D341Med (cell line): ENCODE data around the gene ADAMTS8.
A peak's percentile ranks its signal among the peaks of the same experiment; 100 is the strongest.

Source experiments
- DNase-seq: peaks from one replicate; pipeline ENCODE4 v3.0.0; 2012; ENCODE audit warnings: low spot score

Gene ADAMTS8

GRCh38 chr11:130462931-130463330 is 34.5 kb upstream of the ADAMTS8 start:
- DNase-seq: no peak

- DNase-seq: no peak
Measured at GRCh38 chr11:130462101-130462885, 33.9 kb upstream of the ADAMTS8 start.

- DNase-seq: no peak
Measured at GRCh38 chr11:130459521-130459920, 31.1 kb upstream of the ADAMTS8 start.

GRCh38 chr11:130458410-130458729 is 30.0 kb upstream of the ADAMTS8 start:
- no peak for DNase-seq

- no peak for DNase-seq
Measured at GRCh38 chr11:130457623-130458409, 29.4 kb upstream of the ADAMTS8 start.

GRCh38 chr11:130456286-130456685 is 27.9 kb upstream of the ADAMTS8 start:
- no peak for DNase-seq

GRCh38 chr11:130455483-130456127 is 27.2 kb upstream of the ADAMTS8 start:
- no peak for DNase-seq

GRCh38 chr11:130454491-130455252 is 26.3 kb upstream of the ADAMTS8 start:
- DNase-seq: no peak

GRCh38 chr11:130452940-130453339 is 24.5 kb upstream of the ADAMTS8 start:
- no peak for DNase-seq

- no peak for DNase-seq
Measured at GRCh38 chr11:130452176-130452575, 23.8 kb upstream of the ADAMTS8 start.

- no peak for DNase-seq
Measured at GRCh38 chr11:130451231-130452019, 23.0 kb upstream of the ADAMTS8 start.

GRCh38 chr11:130449996-130450769 is 21.8 kb upstream of the ADAMTS8 start:
- no peak for DNase-seq

GRCh38 chr11:130449310-130449990 is 21.0 kb upstream of the ADAMTS8 start:
- DNase-seq: no peak

GRCh38 chr11:130448416-130449309 is 20.3 kb upstream of the ADAMTS8 start, which contains the start of gene ADAMTS15:
ADAMTS15 (plus strand) TSS chr11:130448645; CDS start chr11:130448974, 329 bp downstream.
- peak; percentile 86 for DNase-seq

- no peak for DNase-seq
Measured at GRCh38 chr11:130448039-130448415, 19.6 kb upstream of the ADAMTS8 start.

GRCh38 chr11:130445788-130446187 is 17.4 kb upstream of the ADAMTS8 start:
- no peak for DNase-seq

GRCh38 chr11:130442737-130443136 is 14.3 kb upstream of the ADAMTS8 start:
- no peak for DNase-seq

GRCh38 chr11:130441719-130442118 is 13.3 kb upstream of the ADAMTS8 start:
- DNase-seq: no peak

- DNase-seq: no peak
Measured at GRCh38 chr11:130439876-130440275, 11.5 kb upstream of the ADAMTS8 start.
